ENCODE results near the gene PARG.
"Not testable (repeated sequence)": the region's sequence is repeated elsewhere in the genome, so short reads cannot be mapped to it uniquely, and the experiment has no call there.

- not testable (repeated sequence) for TF ChIP-seq POLR2A (IDR thresholded peaks at IDR 0.05); EP300 (IDR thresholded peaks at IDR 0.05; ENCODE audit: low read depth)
These were observed 51.8 kb downstream of the PARG start for GRCh38 chr10:49890025-49890424.
